ENCODE results near the gene G6PC2.

DNA sequence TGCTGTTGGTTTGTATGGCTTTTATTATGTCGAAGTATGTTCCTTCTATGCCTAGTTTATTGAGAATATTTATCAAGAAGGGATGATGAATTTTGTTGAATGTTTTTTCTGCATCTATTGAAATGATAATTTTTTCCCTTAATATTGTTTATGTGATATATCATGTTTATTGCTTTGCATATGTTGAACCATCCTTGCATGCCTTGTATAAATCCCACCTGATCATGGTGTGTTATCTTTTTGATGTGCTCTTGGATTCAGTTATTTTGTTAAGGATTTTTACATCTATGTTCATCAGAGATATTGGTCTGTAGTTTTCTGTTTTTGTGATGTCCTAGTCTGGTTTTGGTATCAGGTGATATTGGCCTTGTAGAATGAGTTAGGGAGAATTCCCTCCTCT, 50.8 kb downstream of the G6PC2 start:
- TF ChIP-seq, protein P1, sequence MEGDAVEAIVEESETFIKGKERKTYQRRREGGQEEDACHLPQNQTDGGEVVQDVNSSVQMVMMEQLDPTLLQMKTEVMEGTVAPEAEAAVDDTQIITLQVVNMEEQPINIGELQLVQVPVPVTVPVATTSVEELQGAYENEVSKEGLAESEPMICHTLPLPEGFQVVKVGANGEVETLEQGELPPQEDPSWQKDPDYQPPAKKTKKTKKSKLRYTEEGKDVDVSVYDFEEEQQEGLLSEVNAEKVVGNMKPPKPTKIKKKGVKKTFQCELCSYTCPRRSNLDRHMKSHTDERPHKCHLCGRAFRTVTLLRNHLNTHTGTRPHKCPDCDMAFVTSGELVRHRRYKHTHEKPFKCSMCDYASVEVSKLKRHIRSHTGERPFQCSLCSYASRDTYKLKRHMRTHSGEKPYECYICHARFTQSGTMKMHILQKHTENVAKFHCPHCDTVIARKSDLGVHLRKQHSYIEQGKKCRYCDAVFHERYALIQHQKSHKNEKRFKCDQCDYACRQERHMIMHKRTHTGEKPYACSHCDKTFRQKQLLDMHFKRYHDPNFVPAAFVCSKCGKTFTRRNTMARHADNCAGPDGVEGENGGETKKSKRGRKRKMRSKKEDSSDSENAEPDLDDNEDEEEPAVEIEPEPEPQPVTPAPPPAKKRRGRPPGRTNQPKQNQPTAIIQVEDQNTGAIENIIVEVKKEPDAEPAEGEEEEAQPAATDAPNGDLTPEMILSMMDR (IDR thresholded peaks at IDR 0.05; ENCODE audit: insufficient read depth, low read length, poor library complexity, severe bottlenecking) = no peak
- no peak for TF ChIP-seq EZH2phosphoT487 (conservative IDR thresholded peaks at IDR 0.05; ENCODE audit: low read length)

Measured in SU-DHL-6 (cell line).